Hematopoietic multipotent progenitor cell treated with erythropoietin and hydrocortisone succinate and interleukin-3 and kit ligand, for 15 days (in vitro differentiated cells): ENCODE measurements around the gene CAPN10.

Experiments
- DNase-seq: peaks from one replicate; pipeline ENCODE4 v3.0.0-alpha.2; 2015; ENCODE audit warnings: low spot score

The CAPN10 gene

DNA sequence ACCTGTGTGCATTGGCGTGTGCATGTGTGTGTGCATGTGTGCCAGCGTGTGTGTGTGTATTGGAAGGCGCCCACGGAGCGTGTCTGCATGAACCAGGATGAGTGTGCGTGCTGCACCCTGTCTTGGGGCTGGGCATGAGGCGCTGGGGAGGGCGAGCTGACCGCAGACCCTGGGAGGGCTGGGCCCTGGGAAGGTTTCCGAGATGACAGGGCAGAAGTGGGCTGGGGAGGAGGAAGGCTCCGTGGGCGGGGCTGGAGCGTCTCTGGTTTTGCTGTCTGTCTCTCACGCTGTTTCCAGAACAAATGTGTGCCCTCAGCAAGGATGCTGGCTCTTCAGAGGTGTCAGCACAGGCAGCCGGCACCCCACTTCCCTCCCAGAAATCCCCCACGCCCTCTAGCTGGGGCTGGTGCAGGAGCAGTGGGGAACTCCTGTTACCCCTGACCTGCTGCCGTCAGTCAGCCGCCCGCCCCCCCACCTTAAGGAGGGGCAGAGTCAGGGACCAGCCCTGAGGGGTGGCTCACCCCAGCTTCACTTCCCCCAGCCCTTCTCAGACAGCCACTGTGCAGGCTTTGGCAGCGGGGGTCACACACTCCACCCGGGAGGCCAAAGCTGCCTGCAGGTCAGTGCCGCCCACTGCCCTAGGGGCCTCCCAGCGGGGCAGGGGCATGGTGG is 38.6 kb downstream of the CAPN10 start, which contains the start of gene GPR35:
Gene GPR35 (plus strand): TSS at position 531 of the 672 bp plus-strand sequence. CDS start 4,473 bp downstream, outside the sequence.
- DNase-seq = no peak

DNA sequence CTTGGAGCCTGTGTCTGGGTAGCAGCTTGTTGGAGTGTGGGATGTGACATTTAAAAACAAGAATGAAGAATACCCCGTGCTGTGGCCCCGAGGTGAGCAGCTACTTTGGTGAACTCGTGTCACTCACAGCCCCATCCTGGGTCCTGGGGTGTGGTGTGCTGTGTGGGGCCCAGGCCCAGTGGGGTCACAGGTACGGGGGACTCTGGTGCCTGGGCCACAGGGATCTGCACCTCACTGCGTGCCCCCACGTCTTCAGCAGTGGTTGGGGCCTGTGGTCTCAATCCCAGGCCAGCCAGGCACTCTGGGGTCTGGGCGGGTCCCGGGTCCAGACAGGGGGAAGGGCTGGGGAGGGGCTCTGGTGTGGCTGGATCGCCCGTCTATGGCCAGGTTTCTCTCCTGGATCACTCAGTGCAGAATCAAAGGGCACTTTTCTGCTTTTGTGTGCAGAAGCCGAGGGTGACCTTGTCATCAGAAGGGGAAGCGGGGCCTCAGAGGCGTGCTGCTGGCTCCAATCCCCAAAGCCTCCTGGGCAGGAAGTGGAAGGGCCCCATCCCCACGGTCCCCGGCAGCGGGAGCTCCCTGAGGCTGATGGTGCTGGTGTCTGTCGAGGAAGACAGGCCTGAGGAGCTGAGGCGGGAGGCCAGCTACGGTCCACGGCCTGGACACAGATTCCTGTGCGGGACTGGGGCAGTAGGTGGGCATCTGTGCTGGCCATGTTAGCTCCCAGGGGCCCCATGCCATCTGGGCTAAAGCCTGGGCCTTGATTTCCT is 40.2 kb downstream of the CAPN10 start:
- DNase-seq = no peak

DNA sequence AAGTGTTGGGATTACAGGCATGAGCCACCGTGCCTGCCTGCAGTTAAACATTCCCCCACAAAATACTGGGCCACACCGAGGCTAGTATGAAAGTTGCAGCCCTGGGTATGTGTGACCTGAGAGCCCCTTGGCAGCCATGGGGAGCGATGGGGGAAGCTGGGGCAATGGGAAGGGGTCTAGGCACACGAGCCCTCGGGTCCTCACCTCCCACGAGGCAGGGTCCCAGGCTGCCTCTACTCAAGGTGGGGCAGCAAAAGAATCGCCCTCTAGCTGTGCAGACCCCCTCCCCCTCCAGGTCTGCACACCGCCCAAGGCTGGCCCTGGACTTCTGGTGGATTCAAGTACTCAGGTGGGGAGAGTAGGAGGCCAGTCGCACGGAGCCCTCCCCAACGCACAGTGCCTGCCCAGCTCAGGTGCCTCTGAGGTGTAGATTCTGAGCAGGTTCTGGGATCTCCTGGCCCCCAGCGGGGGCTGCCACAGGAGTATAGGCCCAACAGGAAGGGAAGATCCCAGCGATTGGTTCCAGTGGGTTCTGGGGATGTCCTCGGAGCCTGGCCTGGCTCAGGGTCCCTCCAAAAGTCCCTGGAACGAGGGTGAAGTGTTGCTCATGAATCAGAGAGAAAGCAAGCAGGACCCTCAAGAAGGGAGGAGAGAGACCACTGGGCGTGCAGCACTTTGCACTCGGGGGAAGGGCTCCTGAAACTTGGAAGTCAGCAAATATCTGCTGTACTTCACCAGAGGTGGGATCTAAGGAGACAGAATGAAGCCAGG is 41.4 kb downstream of the CAPN10 start:
- DNase-seq = no peak

DNA sequence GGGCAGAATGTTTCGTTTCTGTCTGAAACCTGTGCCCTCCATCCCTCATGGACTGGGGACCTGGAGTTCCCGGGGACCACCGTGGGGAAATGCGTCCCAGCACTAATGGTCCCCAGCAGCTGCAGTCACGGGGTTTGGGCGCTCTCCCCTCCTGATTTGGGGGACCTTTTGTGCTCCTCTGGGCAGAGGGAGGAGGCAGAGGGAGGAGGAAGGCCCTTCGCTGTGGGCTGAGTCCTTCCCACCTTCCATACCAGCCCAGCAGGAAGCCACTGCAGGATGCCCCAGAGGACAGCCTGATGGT is 41.9 kb downstream of the CAPN10 start:
- no peak for DNase-seq

DNA sequence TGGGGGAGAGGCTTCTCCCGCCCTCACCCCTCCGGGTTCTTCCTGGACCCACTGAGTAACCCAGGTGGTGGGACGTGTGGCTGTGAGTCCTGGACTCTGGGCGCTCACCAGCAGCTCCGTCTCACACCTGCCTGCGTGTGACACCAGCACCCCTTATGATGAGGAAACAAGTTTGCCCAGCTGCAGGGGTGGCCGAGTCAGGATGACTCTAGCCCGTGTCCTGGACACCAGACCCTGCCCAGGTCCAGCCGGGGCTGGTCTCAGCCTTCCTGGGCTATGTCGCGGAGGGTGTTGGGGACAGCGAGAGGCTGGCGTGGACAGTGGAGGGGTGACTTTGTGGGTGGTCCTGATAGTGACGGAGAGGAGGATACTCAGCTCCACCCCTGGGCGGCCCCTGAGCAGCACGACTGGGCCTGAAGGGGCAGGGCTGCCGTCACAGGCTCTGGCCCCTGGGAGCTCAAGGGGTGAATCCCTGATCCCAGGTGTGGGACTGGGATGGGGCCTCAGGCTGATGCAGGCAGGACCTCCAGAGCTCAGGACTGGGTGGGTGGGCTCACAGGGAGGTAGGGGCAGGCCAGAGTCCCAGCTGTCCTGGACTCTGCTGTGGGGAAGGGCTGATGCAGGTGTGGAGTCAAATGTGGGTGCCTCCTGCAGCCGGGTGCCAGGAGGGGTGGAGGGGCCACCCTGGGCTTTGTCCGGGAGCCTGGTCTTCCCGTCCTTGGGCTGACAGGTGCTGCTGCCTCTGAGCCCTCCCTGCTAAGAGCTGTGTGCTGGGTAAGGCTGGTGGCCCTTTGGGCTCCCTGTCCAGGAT is 42.5 kb downstream of the CAPN10 start:
- no peak for DNase-seq

DNA sequence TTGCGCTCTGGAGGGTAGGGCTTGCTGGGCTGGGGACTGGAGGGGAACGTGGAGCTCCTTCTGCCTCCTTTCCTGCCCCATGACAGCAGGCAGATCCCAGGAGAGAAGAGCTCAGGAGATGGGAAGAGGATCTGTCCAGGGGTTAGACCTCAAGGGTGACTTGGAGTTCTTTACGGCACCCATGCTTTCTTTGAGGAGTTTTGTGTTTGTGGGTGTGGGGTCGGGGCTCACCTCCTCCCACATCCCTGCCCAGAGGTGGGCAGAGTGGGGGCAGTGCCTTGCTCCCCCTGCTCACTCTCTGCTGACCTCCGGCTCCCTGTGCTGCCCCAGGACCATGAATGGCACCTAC is 43.1 kb downstream of the CAPN10 start:
- DNase-seq = no peak

DNA sequence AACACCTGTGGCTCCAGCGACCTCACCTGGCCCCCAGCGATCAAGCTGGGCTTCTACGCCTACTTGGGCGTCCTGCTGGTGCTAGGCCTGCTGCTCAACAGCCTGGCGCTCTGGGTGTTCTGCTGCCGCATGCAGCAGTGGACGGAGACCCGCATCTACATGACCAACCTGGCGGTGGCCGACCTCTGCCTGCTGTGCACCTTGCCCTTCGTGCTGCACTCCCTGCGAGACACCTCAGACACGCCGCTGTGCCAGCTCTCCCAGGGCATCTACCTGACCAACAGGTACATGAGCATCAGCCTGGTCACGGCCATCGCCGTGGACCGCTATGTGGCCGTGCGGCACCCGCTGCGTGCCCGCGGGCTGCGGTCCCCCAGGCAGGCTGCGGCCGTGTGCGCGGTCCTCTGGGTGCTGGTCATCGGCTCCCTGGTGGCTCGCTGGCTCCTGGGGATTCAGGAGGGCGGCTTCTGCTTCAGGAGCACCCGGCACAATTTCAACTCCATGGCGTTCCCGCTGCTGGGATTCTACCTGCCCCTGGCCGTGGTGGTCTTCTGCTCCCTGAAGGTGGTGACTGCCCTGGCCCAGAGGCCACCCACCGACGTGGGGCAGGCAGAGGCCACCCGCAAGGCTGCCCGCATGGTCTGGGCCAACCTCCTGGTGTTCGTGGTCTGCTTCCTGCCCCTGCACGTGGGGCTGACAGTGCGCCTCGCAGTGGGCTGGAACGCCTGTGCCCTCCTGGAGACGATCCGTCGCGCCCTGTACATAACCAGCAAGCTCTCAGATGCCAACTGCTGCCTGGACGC is 43.6 kb downstream of the CAPN10 start:
- no peak for DNase-seq

DNA sequence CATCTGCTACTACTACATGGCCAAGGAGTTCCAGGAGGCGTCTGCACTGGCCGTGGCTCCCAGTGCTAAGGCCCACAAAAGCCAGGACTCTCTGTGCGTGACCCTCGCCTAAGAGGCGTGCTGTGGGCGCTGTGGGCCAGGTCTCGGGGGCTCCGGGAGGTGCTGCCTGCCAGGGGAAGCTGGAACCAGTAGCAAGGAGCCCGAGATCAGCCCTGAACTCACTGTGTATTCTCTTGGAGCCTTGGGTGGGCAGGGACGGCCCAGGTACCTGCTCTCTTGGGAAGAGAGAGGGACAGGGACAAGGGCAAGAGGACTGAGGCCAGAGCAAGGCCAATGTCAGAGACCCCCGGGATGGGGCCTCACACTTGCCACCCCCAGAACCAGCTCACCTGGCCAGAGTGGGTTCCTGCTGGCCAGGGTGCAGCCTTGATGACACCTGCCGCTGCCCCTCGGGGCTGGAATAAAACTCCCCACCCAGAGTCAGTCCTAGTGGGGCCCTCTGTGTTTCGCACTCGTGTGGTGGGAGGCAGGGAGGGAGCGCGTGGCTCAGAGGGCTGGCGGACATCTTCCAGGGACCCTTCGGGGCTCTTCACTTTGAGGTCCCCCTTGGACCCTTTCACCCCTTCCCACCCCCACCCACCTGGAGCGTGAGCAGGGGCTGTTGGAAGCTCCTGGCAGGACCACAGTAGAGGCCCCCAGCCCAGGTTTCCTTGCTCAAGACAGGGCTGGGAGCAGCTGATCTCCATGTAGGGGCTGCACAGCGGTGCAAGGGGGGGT is 44.4 kb downstream of the CAPN10 start:
- DNase-seq = no peak

DNA sequence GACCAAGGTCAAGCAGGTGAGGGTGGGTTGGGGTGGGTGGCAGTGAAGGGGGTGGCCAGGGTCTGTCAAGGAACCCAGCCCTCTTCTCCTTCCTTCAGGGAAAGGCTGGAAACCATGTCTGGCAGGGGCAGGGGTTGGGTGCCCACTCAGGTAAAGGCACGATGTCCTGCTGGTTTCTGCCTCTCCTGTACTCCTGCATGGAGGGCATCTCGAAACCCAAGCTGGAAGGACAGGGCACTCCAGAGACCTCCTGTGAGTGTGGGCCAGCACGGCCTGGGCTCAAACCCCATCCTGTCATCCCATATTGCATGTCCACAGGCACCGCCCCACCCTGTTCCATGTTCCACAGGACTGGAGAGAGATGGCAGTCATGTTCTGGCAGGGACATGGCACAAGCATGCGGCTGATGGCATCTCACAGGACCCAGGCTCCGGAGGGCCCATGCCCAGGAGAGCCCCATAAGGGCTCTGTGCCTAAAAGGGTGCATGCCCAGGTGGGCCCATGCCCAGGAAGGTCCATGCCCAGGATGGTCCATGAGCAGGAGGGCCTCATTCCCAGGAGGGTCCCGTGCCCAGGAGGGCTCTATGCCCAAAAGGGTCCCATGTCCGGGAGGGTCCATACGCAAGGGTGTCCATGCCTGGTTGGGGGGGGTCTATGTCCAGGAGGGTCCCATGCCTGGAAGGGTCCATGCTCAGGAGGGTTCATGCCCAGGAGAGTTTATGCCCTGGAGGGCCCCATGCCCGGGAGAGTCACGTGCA is 45.2 kb downstream of the CAPN10 start:
- no peak for DNase-seq

DNA sequence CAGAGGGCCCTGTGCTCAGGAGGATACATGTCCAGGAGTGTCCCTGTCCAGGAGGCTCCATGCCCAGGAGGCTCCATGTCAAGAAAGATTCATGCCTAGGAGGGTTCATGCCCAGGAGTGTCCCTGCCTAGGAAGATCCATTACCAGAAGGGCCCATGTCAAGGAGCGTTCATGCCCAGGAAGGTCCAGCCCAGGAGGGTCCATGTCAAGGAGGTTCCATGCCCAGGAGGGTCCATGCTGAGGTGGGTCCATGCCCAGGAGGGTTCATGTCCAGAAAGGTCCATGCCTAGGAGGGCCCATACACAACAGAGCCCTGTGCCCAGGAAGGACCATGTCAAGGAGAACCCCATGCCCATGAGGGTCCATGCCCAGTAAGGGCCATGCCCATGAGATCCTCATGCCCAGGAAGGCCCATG is 45.8 kb downstream of the CAPN10 start:
- DNase-seq = no peak

DNA sequence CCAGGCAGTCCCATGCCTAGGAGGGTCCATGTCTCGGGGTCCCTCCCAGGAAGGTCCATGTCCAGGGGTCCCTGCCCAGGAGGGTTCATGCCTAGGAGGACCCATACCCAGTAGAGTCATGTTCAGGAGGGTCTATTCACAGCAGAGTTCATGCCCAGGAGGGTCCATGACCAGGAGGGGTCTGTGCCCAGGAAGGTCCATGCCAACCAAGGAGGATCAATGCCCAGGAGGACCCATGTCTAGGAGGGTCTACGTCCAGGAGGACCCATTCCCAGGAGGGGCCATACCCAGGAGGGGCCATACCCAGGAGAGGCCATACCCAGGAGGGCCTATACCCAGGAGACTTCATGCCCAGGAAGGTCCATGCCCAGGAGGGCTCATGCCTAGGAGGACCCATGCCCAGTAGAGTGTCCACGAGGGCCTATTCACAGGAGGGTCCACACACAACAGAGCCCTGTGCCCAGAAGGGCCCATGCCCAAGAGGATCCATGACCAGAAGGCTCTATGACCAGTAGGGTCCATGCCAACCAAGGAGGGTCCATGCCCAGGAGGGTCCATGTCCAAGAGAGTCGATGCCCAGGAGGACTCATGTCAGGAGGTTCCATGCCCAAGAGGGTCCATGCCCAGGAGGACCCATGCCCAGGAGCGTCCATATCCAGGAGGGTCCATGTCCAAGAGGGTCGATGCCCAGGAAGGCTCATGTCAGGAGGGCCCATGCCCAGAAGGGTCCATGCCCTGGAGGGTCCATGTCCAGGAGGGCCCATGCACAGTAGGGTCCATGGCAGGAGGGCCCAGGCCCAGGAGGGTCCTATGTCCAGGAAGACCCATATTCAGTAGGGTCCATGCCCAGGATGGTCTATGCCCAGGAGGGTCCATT is 48.8 kb downstream of the CAPN10 start:
- DNase-seq = no peak

DNA sequence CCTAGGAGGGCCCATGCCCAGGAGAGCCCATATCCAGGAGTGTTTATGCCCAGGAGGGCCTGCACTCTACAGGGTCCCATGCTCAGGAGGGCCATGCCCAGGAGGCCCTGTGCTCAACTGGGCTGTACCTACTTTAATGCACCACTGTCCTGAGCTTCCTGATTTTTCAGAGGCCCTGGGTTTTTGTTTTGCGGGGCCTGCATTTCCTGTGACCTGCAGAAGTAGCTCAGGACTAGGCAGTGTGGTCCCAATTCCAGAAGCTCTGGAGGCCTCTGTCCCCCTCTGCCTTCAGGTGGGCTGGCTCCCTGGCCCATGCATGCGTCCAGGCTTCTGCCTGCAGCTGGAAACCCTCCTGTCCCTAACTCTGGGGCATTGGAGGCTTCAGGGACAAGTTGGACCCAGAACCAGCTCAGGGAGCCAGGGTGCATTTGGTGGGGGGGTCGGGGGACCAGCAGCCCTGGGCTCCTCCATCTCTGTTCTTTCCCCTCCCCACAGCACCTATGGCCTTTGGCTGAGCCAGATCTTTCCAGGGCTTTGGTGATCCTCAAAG is 49.5 kb downstream of the CAPN10 start:
- DNase-seq = no peak

DNA sequence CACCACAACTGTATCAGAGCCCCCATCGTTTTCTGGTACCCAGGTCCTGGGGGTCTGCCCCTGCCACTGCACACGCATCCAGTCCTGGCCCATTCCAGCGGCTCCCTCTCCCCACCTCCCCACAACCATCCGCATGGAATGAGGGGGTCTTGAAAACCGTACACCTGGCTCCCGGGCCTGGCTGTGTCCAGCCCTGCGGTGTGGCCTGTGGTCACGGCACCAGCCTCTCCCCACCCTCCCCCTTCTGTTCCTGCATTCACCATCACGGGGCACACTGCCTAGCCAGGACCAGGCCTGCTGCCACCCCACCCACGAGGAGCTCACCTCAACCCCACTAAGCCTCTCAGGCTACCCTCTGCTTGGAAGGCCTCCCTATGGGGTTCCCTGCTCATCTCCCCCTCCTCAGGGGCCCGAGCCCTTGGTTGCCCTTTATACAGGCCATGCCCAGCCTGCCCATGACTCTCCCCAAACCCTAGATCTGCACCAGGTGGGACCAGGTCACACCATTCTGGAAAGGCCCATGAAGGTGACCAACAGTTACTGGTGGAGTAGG is 50.1 kb downstream of the CAPN10 start:
- DNase-seq = no peak

DNA sequence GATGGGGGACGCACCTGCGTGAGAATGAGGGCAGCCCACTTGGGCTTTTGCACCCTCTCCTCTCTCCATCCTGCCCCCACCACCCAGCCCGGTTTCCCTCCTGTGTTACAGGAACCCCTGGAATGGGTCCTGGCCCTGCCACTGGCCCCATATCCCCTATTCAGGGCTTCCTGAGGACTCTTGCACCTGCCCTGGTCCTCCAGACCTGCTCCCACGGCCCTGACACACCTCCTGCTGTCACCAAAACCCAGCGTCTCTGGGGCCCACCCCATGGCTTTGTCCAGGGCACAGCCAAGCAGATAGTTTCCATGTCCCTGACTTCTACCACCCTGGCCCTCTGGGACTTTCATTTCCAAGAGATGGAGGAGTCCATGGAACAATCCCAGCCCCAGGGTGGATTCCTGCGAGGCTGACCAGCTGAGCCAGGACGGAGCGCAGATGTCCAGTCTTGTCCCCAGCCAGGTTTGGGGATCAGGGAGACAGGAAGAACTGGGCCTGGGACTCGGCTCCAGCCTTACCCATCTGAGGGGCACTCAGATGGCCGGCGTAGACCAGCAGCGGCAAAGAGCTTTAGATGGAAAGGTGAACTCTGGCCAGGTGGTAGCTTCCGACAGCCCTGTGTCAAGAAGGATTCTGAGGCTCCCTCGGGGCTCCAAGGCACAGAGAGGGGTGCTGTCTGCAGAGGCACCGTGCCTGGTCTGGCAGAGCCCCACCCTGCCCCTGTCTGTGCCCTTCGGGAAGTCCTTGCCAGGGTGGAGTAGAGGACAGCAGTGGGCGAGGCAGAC is 50.8 kb downstream of the CAPN10 start:
- no peak for DNase-seq

DNA sequence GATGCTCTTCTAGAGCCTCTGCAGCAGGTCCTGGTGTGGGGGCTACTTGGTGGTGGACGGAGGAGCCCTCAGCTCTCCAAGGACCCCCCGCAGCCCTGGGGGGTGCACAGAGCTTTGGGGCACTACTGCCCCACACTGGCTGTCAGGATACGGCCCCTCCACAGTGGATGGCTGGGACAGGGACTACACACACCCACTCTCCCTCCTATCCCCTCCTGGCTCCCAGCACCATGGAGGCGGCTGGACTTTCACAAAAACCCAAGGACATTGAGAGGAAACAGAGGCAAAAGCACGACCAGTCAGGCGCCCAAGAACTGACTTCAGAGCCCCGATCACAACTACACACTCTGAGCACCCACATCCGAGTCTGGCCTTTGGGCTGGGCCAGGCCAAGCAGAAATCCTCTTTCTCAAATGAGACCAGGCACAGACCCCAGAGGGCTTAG is 51.4 kb downstream of the CAPN10 start:
- DNase-seq = no peak

DNA sequence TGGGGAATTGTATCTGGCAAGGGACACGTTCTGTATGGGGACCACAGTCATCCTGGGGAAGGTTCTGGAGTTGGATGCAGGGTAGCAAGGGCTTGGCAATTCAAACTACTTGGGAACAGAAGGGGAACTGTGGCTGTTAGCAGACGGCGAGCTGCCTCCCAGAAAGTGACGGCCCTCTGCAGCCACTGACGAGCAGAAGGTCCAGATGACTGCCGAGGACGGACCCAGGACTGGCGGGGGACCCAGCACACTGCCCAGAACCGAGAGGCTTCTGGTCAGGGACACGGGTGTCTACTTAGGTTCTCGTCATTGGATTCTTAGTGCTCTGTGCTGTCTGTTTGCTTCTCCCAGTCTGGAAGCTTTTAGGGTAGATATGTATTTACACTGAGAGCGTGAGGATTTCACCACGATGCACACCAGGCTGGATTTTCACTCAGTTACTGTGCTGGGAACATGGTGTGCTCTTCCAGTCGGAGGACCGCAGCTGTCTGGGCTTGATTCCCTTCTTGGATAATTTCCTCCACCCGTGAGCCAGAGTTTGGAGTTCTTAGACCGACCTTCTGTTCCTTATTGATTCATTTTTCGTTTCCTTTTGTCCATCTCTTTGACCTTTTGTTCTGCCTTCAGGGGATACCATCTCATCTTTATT is 52.1 kb downstream of the CAPN10 start:
- no peak for DNase-seq

DNA sequence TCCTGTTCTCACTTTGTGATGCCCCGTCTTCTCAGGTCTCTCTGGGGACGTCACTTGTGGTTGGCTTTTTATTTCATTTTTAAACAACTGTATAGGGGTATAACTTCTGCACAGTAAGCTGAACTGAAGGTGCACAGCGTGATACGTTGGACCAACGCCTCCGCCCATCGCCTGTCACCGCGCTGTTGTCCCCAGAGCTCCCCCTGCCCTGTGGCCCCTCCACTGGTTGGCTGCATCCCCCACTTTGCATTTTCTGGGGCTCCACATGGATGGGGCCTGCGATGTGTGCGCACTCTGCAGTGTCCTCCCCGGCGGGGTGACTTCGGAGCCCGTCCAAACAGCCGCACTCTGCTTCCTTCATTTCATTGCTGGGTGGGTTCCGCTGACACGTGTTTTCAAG is 53.0 kb downstream of the CAPN10 start:
- no peak for DNase-seq
